GM19099 (cell line): ENCODE data around the gene ZNF3.

ENCODE experiments used
- POLR2A ChIP-seq: IDR thresholded peaks from 3 replicates; pipeline ENCODE4 v1.6.1; 2011; ENCODE audit warnings: low read depth; ENCODE audit not compliant: insufficient read length; ENCODE audit errors: extremely low read depth

ZNF3 gene

GRCh38 chr7:100119072-100119969 lies 37.8 kb upstream of the ZNF3 start, which contains the start of the genes CNPY4 and TAF6:
Gene CNPY4 (plus strand): TSS chr7:100119634. CDS start chr7:100119745, 111 bp downstream.
Gene TAF6 (minus strand): TSS chr7:100119358. CDS start chr7:100114209, 5,149 bp downstream.
- TF ChIP-seq POLR2A = peak; percentile 81

GRCh38 chr7:100118388-100119071 lies 37.0 kb upstream of the ZNF3 start:
- TF ChIP-seq POLR2A = no peak

DNA sequence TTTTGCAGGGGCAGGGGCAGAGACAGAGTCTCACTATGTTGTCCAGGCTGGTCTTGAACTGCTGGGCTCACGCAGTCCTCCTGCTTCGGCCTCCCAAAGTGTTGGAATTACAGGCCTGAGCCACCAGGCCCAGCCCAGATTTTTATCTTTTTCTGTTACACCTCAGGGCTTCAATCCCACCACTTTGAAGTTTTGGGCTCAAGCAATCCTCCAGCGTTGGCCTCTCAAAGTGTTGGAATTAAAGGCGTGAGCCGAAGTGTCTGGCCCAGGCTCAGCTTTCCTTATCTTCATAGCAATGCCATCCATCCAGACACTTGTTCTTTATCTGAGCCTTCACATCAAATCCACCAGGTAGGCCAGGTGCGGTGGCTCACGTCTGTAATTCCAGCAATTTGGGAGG lies 33.5 kb upstream of the ZNF3 start:
- no peak for TF ChIP-seq POLR2A

- TF ChIP-seq POLR2A = no peak
Observed at GRCh38 chr7:100111914-100112313, 30.4 kb upstream of the ZNF3 start.

DNA sequence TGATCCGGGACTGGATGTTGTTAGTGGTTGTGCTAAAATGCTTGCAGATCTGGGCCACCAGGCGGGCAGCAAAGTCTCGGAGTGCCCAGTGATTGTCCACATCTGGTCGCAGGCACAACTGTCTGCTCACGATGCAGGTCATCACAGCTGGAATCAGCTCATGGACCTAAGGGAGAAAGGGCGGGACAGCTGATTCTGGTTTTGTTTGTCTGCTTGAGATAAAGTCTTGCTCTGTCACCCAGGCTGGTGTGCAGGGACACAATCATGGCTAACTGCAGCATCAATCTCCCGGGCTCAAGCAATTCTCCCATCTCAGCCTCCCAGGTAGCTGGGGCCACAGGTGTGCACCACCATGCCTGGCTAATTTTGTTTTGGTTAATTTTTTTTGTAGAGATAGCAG lies 29.6 kb upstream of the ZNF3 start:
- TF ChIP-seq POLR2A = no peak

GRCh38 chr7:100109521-100110163 lies 28.1 kb upstream of the ZNF3 start:
- TF ChIP-seq POLR2A = no peak

- no peak for TF ChIP-seq POLR2A
Observed at GRCh38 chr7:100107890-100108289, 26.4 kb upstream of the ZNF3 start.

DNA sequence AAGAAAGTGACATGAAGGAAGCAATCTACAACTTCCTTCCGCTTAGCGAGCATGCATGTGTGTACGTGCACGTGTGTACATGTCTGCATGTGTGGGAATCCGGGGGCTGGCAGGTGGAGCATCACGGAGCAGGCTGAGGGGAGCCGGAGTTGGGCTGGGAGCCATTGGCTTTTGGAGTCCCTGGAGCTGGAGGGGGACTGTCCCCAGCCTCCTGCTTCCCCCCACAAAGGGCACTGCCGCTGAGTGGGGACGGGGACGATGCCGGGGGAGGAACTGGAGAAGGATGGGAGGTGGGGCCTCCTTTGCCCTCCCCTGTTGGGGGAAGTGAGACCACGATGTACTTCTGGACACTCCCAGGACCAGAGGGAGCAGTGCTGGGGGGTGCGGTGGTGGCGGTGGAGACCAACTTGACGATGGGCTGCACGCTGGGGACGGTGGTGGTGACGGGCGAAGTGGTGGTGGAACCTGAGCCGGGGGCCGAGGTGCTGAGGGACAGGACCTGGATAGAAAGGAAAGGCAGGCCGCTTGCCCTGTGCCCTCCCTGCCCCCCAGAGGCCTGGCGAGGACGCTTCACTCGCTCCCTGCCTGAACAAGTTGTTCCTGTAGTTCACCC lies 25.7 kb upstream of the ZNF3 start:
- no peak for TF ChIP-seq POLR2A

DNA sequence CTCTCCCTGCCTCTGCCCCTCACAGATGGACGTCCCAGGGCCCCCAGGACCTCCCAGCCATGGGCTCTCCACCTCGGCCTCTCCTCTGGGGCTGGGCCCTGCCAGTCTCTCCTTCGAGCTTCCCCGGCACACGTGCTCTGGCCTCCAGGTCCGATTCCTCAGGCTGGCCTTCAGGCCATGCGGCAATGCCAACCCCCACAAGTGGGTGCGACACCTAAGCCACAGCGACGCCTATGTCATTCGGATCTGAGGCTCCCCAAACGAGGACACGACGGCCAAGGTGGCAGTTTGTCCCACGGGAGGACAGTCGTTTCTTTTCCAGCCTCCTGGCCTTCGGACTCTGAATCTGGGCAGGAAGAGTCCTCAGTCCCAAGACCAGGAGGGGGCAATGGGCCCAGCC lies 25.1 kb upstream of the ZNF3 start:
- TF ChIP-seq POLR2A = no peak

- TF ChIP-seq POLR2A = no peak
Observed at GRCh38 chr7:100105534-100105933, 24.0 kb upstream of the ZNF3 start.

DNA sequence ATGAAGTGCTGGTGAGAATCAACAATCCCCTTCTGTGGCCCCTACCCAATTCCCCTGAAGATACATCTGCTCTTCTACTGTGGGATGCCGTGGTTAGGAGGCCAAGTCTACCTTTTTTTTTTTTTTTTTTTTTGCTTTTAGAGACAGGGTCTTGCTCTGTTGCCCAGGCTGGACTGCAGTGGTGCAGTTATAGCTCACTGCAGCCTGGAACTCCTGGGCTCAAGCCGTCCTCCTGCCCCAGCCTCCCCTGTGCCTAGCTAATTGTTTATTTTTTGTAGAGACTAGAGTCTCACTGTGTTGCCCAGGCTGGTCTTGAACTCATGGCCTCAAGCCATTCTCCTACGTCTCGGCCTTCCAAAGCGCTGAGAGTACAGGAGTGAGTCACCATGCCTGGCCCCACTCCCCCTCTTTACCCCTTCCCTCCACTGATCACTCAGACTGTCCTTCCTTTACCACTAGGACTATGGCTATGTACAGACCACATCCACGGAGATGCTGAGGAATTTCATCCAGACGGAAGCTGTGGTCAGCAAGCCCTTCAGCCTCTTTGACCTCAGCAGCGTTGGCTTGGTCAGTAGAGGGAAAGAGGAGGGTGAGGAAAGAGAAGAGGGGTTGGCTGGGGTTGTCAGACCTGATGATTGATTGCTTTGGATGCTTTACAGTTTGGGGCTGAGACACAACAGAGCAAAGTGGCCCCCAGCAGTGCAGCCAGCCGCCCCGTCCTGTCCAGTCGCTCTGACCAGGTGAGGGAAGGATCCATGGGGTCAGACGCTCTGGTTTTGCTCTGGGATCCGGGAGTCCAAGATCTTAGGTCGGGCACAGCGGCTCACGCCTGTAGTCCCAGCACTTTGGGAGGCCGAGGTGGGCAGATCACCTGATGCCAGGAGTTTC lies 21.7 kb upstream of the ZNF3 start:
- no peak for TF ChIP-seq POLR2A

DNA sequence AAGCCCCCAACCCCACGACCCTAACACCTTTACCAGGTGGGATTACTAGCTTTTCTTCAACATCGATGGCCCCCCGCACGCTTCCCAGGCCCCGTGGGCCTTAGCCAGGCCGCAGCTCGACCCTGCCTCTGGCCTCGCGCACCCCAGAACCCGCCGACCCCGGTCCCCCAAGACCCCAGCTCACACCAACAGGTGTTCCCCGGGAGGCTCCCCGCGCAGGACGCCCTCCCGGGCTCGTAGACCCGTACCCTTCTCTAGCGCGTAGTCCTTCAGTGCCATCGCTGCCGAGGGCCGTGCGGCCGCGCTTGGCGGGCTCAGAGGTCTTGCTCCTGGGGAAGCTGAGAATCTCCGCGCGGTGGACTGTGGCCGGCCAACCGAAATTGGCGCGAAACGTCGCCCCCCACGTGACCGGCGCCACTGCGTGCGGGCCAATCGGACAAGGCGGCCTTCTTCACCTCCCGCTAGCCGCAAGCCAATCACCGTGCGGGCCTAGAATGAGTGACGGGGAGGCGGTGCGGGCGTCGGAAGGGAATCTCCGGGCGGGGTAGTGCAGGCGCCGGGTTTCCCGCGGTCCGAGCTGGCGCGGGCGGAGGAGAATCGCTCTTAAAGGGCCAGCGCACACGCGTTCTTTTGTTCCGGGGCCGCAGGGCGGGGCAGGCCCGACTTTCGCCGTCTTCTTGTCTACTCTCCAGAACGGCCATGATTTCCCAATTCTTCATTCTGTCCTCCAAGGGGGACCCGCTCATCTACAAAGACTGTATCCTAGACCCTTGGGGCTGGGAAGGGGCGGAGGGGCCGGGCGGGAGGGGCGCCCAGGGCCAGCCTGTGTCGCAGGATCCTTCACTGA lies 19.7 kb upstream of the ZNF3 start, which contains the start of the genes AP4M1 and MCM7:
TSS of gene AP4M1 (plus strand) at position 628 of the 847 bp plus-strand sequence. CDS start at position 700, 72 bp downstream.
TSS of gene MCM7 (minus strand) at position 382 of the 847 bp plus-strand sequence. CDS start at position 279, 103 bp downstream.
- peak; percentile 84 for TF ChIP-seq POLR2A
